NCI-H1417 treated with DMSO at 0.1 percent for 48 hours (cell line): ENCODE data around the gene MFSD1.
A peak's percentile ranks its signal among the peaks of the same experiment; 100 is the strongest.

Experiments used
- DNase-seq: peaks from one replicate; lab custom pipeline; 2025; lab: John Stamatoyannopoulos, UW

The MFSD1 gene, protein sequence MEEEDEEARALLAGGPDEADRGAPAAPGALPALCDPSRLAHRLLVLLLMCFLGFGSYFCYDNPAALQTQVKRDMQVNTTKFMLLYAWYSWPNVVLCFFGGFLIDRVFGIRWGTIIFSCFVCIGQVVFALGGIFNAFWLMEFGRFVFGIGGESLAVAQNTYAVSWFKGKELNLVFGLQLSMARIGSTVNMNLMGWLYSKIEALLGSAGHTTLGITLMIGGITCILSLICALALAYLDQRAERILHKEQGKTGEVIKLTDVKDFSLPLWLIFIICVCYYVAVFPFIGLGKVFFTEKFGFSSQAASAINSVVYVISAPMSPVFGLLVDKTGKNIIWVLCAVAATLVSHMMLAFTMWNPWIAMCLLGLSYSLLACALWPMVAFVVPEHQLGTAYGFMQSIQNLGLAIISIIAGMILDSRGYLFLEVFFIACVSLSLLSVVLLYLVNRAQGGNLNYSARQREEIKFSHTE

DNA sequence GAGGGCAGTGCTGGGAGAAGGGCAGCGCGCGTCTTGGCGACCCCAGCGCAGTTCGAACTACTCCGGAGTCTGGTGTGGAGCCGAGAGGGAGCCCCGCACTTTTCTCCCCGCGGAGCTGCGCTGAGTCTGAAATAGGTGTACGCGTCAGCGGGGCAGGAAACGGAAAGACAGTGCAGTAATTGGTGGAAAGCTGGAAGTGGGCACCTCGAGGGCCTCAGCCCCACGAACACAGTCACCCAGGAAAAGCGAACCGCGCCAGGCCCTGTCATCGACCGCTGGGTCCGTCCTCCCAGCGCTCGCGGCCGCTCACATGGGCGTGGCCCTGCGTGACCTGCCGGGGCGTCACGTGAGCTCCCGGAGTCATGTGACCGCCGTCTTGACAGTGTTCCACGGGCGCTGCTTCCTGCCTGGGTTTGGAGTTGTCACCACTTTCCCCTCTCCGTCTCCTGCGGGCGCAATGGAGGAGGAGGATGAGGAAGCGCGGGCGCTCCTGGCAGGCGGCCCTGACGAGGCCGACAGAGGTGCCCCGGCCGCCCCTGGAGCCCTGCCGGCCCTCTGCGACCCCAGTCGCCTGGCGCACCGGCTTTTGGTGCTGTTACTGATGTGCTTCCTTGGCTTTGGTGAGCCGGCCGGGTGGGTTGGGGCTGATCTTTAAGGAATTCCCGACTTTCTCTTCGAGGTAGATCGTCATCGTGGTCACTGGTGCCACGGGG, at the start of gene MFSD1:
Gene MFSD1, plus strand, starts transcription at position 359 of the 713 bp plus-strand sequence. Its CDS starts 99 bp downstream, at position 458.
- DNase-seq: peak; percentile 47

- DNase-seq: no peak
These were observed 48.0 kb upstream of the MFSD1 start for GRCh38 chr3:158753854-158754253.

- no peak for DNase-seq
These were observed 46.4 kb upstream of the MFSD1 start for GRCh38 chr3:158755421-158755820.

- no peak for DNase-seq
These were observed 40.5 kb upstream of the MFSD1 start for GRCh38 chr3:158761350-158761749.

GRCh38 chr3:158762701-158763100, 39.2 kb upstream of the MFSD1 start:
- no peak for DNase-seq

- DNase-seq: no peak
These were observed 38.4 kb upstream of the MFSD1 start for GRCh38 chr3:158763421-158763820.

GRCh38 chr3:158765518-158766205, 36.2 kb upstream of the MFSD1 start:
- no peak for DNase-seq

DNA sequence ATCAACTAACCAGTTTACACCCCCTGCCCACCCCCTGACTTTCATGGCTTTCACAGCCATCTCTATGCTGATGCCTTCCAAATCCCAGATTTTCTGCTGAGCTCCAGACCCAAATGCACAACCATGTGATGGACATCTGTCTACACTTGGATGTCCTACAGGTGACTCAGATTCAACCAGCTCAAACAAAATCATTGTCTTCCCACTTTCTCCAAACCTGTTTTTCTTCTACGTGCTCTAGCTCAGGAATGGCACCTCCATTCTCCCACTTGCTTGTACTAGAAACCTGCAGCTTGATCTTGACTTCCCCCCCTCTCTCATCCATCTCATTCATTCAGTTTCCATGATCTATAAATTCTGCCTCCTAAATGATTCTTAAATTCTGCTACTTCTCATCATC, 35.5 kb upstream of the MFSD1 start:
- DNase-seq: no peak

- DNase-seq: no peak
These were observed 33.5 kb upstream of the MFSD1 start for GRCh38 chr3:158768361-158768787.

DNA sequence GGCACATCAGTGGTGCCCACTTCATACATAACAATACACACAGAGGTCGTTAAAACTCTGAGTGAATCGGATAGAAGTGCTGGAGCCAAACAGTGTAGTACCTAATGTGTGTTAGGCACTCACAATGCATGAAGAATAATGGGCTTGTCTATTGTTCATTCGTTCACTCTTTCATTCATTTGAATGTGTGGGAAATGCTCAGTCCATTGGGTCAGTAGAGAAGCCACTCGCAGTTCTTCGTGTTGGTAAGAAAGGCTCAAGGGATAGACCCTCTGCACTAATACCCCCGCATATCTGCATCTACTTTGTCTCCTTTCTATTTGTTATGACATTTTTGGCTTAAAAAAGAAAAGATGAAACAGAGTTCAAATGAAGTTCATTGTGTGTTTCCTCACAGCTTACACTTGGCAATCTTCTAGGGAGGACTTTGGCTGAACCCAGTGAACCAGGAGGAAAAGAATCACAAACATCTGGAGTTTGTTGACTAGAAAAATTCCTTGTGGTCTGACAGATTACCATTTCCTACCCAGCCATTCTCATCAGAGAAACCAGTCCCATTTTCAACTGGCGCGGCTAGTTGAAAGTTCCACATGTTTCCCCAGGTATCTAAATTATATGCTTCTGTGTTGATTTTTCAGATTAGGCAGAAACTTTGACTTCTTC, 32.8 kb upstream of the MFSD1 start:
- DNase-seq: no peak

GRCh38 chr3:158769549-158769948, 32.3 kb upstream of the MFSD1 start:
- DNase-seq: no peak

DNA sequence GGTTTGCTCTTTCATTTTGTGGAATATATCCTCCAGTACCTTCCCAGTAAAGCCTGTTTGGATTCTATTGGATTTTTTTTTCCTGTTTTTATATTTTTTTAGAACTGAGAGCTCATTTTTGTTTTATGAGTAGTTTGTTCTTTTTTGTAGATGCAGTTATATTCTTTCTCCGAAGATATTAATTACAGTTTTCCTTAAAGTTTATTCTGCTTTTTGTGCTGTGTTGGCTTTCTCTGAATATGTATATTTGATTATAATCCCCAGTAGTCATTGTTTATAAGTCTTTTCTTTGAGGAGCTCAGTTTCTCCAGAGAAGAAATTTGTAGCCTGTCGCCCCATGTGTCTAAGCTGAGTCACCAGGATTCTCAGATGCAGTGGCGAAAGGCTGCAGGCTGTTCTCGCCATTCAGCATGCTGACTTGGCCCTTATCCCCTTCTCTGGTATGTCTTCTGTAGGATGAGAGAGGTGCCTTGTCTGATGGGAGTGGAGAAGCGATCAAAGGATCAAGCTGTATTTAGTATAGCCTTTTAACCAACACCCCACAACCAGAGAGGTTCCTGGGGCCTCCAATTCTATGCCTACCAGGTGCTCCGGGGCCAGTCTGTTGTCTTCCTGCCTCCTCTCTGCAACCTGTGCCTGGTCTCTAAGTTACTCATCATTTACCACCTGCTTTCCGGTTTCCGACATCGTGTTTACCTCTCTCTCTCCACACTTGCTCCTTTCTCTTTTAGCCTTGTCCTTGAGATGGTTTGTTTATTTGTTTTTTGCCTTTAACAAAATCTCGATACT, 31.7 kb upstream of the MFSD1 start:
- no peak for DNase-seq

DNA sequence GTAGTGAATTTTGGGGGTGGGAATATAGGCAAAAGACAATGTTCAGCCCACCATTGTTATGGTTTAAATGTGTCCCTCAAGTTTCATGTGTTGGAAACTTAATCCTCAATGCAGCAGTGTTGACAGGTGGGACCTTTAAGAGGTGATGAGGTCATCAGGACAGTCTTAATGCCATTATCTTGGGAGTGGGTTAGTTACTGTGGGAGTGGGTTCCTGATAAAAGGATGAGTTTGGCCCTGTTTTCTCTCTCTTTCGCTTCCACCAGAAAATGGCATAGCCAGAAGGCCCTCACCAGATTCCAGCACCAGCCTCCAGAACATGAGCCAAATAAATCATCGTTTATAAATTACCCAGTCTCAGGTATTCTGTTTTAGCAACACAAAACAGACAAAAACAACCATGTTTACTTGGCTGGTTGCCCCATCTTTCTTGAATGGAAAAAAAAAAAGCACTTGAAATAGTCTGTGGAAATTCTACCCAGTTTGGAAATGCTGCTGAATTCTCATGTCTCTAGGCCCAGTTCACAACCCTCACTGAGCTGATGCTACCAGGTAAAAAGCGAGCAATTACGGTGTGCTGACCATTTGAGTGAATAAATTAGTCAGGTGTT, 31.0 kb upstream of the MFSD1 start:
- DNase-seq: no peak

- DNase-seq: no peak
These were observed 30.3 kb upstream of the MFSD1 start for GRCh38 chr3:158771577-158771976.

DNA sequence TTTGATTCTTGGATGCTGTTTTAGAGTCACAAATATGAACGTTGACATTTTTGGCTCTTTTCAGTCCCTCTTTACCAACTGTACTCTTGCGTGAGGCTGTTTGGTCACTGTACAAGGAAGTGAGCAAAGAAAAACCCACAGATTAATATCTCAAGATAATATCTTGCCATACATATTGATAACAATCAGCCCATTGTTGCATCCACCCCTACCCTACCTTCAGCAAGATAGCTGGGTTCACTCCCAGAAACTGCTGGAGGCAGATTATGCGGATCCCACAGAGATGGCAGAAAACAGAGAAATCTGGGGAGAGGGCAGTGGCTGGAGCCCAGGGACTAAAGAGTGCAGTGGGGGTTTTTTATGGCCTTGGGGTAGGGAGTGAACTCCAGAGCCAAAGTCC, 29.9 kb upstream of the MFSD1 start:
- DNase-seq: no peak

GRCh38 chr3:158773166-158773565, 28.7 kb upstream of the MFSD1 start:
- no peak for DNase-seq

DNA sequence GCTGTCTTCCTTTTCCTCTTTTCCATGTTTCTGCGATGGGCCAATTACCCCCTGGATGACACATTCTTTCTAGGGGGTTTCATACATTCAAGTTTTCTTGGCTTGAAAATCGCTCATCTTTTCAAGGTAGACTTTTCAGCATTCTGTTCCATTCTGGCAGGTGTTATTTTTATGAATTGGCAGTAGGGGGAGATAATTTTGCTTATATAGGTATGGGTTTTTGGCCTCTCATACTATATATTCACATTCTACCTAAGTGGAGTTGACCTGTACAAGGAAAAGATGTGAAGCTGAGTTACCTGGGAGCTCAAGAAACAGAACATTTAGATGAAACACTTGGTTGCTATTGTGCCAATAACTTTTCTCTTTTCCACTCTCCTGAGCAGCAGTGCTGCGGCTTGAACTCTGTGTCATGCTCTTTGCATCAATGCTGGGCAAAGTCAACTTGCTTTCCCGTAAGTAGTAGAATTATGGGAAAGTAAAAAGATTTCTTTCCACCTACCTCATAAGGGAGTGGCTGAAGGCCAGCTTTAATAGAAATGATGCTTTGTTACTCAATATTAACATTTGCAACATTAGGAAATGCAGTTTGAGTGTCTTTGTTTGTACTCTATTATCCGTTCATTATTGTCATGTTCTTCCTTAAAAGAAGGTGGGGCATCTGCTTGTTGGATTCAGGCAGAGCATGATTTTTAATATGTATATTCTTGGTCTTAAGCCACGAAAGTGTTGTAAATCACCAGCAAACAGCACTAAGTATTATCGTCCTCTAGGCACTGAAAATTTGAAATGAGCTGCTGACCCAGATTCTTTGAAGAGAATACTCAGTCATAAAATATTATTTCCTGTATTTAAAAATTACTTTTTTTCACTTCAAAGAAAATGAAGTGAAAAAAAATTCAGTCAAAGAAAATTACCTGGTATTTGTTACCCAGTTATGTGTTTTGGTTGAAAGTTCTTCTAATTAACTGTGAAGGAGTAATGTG, 27.7 kb upstream of the MFSD1 start:
- no peak for DNase-seq

GRCh38 chr3:158774965-158775364, 26.9 kb upstream of the MFSD1 start:
- no peak for DNase-seq
